Thyroid gland (tissue), 4 donors: Measurements from ENCODE around the gene NOSIP.

Source experiments
- POLR2A ChIP-seq, 2 donors: fragments of 450-650 bp; IDR thresholded peaks; one replicate each; pipeline ENCODE4 v1.6.1; 2017; ENCODE audit warnings: antibody characterized with exemption in 2 of 2, mild to moderate bottlenecking in 2 of 2, moderate library complexity in 1 of 2
- TF ChIP-seq, protein P1 (sequence below), 6 experiments: fragments of 200-600 bp in 3 of 6; fragments of 450-650 bp in 3 of 6; sonication (generic) in 3 of 6; IDR thresholded peaks; one replicate each; pipeline ENCODE4 v1.5.1; 2016 to 2019; ENCODE audit warnings: antibody characterized with exemption in 6 of 6, mild to moderate bottlenecking in 2 of 6, inconsistent platforms in 1 of 6, moderate library complexity in 1 of 6

DNA sequence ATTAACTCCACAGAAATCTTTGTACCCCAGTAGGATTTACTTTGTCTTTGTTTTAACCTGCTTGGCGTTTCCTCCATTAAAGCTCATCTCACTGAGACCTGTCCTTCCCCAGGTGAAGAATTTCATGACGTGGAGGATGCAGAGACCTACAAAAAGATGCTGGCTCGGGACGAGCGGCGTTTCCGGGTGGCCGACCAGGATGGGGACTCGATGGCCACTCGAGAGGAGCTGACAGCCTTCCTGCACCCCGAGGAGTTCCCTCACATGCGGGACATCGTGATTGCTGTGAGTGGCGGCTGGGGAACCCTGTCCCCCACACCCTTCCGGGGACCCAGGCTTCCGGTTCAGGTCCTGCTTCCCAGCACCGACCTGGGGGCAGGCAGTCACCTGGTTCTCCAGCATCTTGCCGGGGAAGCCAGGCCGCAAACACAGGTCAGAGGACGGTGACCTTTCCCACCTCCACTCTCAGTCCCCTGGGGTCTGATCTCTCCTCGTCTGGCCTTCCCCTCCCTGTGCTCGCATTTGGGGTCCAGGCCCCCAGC, 43.4 kb downstream of the NOSIP start:
- TF ChIP-seq, protein P1, sequence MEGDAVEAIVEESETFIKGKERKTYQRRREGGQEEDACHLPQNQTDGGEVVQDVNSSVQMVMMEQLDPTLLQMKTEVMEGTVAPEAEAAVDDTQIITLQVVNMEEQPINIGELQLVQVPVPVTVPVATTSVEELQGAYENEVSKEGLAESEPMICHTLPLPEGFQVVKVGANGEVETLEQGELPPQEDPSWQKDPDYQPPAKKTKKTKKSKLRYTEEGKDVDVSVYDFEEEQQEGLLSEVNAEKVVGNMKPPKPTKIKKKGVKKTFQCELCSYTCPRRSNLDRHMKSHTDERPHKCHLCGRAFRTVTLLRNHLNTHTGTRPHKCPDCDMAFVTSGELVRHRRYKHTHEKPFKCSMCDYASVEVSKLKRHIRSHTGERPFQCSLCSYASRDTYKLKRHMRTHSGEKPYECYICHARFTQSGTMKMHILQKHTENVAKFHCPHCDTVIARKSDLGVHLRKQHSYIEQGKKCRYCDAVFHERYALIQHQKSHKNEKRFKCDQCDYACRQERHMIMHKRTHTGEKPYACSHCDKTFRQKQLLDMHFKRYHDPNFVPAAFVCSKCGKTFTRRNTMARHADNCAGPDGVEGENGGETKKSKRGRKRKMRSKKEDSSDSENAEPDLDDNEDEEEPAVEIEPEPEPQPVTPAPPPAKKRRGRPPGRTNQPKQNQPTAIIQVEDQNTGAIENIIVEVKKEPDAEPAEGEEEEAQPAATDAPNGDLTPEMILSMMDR (IDR thresholded peaks at IDR 0.05): no peak
- TF ChIP-seq POLR2A (IDR thresholded peaks at IDR 0.05): no peak
